Lower leg skin (tissue), 4 donors: ENCODE results near the gene OR4E1. TPM values are rescaled to one million over a fixed set of nuclear protein-coding genes. Genes with fewer than 3 reads are reported as not detected.

Experiments
- DNase-seq, 2 donors: peaks; one replicate each; pipeline ENCODE4 v3.0.0-alpha.2; 2019; ENCODE audit warnings: low spot score in 2 of 2
- H3K4me3 ChIP-seq: fragments of 200-600 bp; sonication (generic); 2 replicates; pipeline ENCODE4 v1.5.1; 2017; ENCODE audit warnings: mild to moderate bottlenecking, low read depth; ENCODE audit not compliant: poor library complexity, severe bottlenecking
- POLR2A ChIP-seq, 2 donors: fragments of 450-650 bp; IDR thresholded peaks; one replicate each; pipeline ENCODE4 v1.6.1; 2016 to 2017; ENCODE audit warnings: antibody characterized with exemption in 2 of 2, mild to moderate bottlenecking in 1 of 2, moderate library complexity in 1 of 2
- WGBS, 2 donors: methylation state at CpG; one replicate each; pipeline ENCODE4 v1.1.5; 2018; 5-methylcytosine and 5-hydroxymethylcytosine counted together
- intact Hi-C: fragments of 100-400 bp; cut with DNase I; formaldehyde crosslinking; loops from one replicate; pipeline ENCODE4 v1.15.0; 2023; ENCODE audit warnings: low total_unique reads
- total RNA-seq, 4 donors: library from RNA; depleted of rRNA; stranded (reverse); fragments of >200 nt; gene quantifications; one replicate each; pipeline ENCODE4 v1.1.0, GENCODE V29; 2016
- TF ChIP-seq, protein P1 (sequence below), 3 donors: fragments of 450-650 bp; IDR thresholded peaks; one replicate each; pipeline ENCODE4 v1.5.1; 2016; ENCODE audit warnings: antibody characterized with exemption in 3 of 3, mild to moderate bottlenecking in 3 of 3, moderate library complexity in 2 of 3

OR4E1 gene
- total RNA-seq, 4 donors from 2014 or later: not detected

DNA sequence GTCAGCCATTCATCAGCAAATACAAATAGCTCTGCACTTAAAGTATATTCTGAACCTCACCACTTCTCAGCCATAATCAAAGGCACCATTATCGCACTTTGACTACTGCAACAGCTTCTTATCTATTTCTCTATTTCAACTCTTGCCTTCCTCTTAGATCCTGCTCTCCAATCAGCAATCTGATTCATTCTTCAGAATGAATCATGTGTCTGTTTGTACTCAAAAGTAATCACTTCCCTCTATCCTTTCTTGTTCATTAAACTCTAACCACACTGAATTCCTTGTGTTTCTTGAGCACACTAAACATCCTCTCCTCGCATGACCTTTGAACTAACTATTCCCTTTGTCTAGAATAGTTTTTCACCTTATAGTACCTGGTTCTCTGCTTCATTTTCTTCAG, 12.8 kb upstream of the OR4E1 start:
- TF ChIP-seq, protein P1, sequence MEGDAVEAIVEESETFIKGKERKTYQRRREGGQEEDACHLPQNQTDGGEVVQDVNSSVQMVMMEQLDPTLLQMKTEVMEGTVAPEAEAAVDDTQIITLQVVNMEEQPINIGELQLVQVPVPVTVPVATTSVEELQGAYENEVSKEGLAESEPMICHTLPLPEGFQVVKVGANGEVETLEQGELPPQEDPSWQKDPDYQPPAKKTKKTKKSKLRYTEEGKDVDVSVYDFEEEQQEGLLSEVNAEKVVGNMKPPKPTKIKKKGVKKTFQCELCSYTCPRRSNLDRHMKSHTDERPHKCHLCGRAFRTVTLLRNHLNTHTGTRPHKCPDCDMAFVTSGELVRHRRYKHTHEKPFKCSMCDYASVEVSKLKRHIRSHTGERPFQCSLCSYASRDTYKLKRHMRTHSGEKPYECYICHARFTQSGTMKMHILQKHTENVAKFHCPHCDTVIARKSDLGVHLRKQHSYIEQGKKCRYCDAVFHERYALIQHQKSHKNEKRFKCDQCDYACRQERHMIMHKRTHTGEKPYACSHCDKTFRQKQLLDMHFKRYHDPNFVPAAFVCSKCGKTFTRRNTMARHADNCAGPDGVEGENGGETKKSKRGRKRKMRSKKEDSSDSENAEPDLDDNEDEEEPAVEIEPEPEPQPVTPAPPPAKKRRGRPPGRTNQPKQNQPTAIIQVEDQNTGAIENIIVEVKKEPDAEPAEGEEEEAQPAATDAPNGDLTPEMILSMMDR (IDR thresholded peaks at IDR 0.05): no peak
- no peak for TF ChIP-seq POLR2A (IDR thresholded peaks at IDR 0.05)
- intact Hi-C loops: no loop called here
- DNase-seq: no peak
- no peak overlapping the region for H3K4me3 ChIP-seq
- 84 to 88% methylated on average over 2 of the region's 2 CpGs for WGBS, 2 donors

GRCh38 chr14:21680072-21680471, 6.5 kb upstream of the OR4E1 start:
- 88 to 89% methylated on average over 2 of the region's 2 CpGs for WGBS, 2 donors
- DNase-seq: no peak
- TF ChIP-seq POLR2A (IDR thresholded peaks at IDR 0.05): no peak
- TF ChIP-seq, protein P1 (IDR thresholded peaks at IDR 0.05): no peak
- H3K4me3 ChIP-seq: no peak overlapping the region
- intact Hi-C loops: no loop called here

GRCh38 chr14:21675566-21675965, 1.9 kb upstream of the OR4E1 start:
- intact Hi-C loops: no loop called here
- DNase-seq: no peak
- 78 to 80% methylated on average over 4 of the region's 4 CpGs for WGBS, 2 donors
- TF ChIP-seq, protein P1 (IDR thresholded peaks at IDR 0.05): no peak
- no peak for TF ChIP-seq POLR2A (IDR thresholded peaks at IDR 0.05)
- no peak overlapping the region for H3K4me3 ChIP-seq

DNA sequence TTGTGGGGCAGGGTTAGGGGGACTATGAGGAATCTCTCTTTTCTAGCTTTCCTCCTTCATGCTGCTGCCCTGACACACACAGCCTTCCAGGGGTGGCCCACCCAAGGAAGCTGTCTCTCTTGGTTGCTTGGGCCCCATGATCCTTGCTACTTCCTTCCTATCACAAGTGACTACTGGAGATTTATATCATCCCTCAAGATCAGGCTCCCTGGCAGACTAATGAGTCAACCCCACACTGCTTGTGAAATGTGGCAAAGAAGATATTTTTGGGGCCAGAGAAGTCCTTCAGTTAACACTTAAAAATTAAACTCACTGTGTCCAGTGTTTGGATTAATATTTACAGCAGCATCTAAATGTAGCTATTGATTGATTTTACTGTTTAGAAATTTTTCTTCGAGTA, 1.5 kb downstream of the OR4E1 start:
- no peak for DNase-seq
- intact Hi-C loops: no loop called here
- H3K4me3 ChIP-seq: no peak overlapping the region
- TF ChIP-seq, protein P1 (IDR thresholded peaks at IDR 0.05): no peak
- no peak for TF ChIP-seq POLR2A (IDR thresholded peaks at IDR 0.05)
- WGBS, 2 donors: 93% methylated on average over 1 of the region's 1 CpG

GRCh38 chr14:21671371-21671770, 2.2 kb downstream of the OR4E1 start:
- 47 to 53% methylated on average over 2 of the region's 2 CpGs for WGBS, 2 donors
- intact Hi-C loops: no loop called here
- no peak for DNase-seq
- TF ChIP-seq, protein P1 (IDR thresholded peaks at IDR 0.05): no peak
- no peak for TF ChIP-seq POLR2A (IDR thresholded peaks at IDR 0.05)
- no peak overlapping the region for H3K4me3 ChIP-seq

GRCh38 chr14:21669284-21669683, 4.3 kb downstream of the OR4E1 start:
- no peak for DNase-seq
- TF ChIP-seq, protein P1 (IDR thresholded peaks at IDR 0.05): no peak
- no peak for TF ChIP-seq POLR2A (IDR thresholded peaks at IDR 0.05)
- no peak overlapping the region for H3K4me3 ChIP-seq
- intact Hi-C loops: no loop called here
